K562 (cell line): Measurements from ENCODE around the gene PPHLN1. TPM values are rescaled to one million over a fixed set of nuclear protein-coding genes. Genes with fewer than 3 reads are reported as not detected.
"Not testable (repeated sequence)": the region's sequence is repeated elsewhere in the genome, so short reads cannot be mapped to it uniquely, and the experiment has no call there.

ENCODE experiments used
- ATAC-seq: fragments of 200-7000 bp; cut with Tn5 transposase; 3 replicates; pipeline ENCODE4 v1.9.1; 2020; ENCODE audit warnings: moderate library complexity
- BruUV-seq: library from RNA; stranded (reverse); fragments of 400-500 nt; replicated peaks from 2 replicates; lab custom pipeline; 2021; lab: Mats Ljungman, UMichigan
- CTCF ChIA-PET: fragments of 300-600 bp; formaldehyde crosslinking; extraction: SDS; loops from one replicate; lab custom pipeline; 2021; ENCODE audit warnings: low intra/inter-chr PET ratio; lab: Yijun Ruan, JAX
- POLR2A ChIA-PET: fragments of 300-600, 350-650 bp; sonication (Branson Sonifier 250); formaldehyde crosslinking; extraction: SDS; loops from one replicate; lab custom pipeline; 2021; ENCODE audit warnings: antibody characterized with exemption, inconsistent platforms; lab: Yijun Ruan, JAX
- DNase-seq, 4 experiments: peaks; one replicate each; pipeline versions ENCODE4 v3.0.0 to v3.0.0-alpha.2; 2011 to 2018; ENCODE audit warnings: low spot score in 3 of 4, mixed read lengths in 3 of 4; ENCODE audit errors: extremely low read depth in 1 of 4
- FAIRE-seq: peaks from 2 replicates; lab custom pipeline; 2011; peaks lifted over from hg19 to GRCh38; lab: Jason Lieb, UNC
- H2AFZ ChIP-seq: 2 replicates; pipeline ENCODE4 v1.6.0; 2011; ENCODE audit warnings: low read depth, low read length, control low read depth, inconsistent platforms
- H3K27ac ChIP-seq: fragments of 200-600 bp; 3 replicates; pipeline ENCODE4 v1.8.0; 2011; ENCODE audit warnings: low read depth, mild to moderate bottlenecking, control low read depth, inconsistent platforms, low read length, moderate library complexity, mixed read lengths; ENCODE audit errors: extremely low read depth
- H3K27me3 ChIP-seq, 2 experiments: fragments of 300-600 bp in 1 of 2; 2 replicates in 1 of 2; 3 replicates in 1 of 2; pipeline versions ENCODE4 v1.6.0 to v1.8.0; 2011; ENCODE audit warnings: inconsistent platforms in 2 of 2, low read length in 2 of 2, mild to moderate bottlenecking in 1 of 2, mixed read lengths in 1 of 2, moderate library complexity in 1 of 2; ENCODE audit not compliant: control insufficient read depth in 2 of 2, insufficient read depth in 2 of 2
- H3K36me3 ChIP-seq: fragments of 300-600 bp; 3 replicates; pipeline ENCODE4 v1.8.0; 2011; ENCODE audit warnings: mild to moderate bottlenecking, low read length, inconsistent platforms; ENCODE audit not compliant: control insufficient read depth, insufficient read depth
- H3K4me1 ChIP-seq, 2 experiments: fragments of 200-600 bp in 1 of 2; replicated peaks in 1 of 2; 2 replicates in 1 of 2; 3 replicates in 1 of 2; pipeline versions ENCODE4 v1.5.1 to v1.8.0; 2011; ENCODE audit warnings: inconsistent platforms in 2 of 2, low read length in 2 of 2, mild to moderate bottlenecking in 1 of 2, mixed read lengths in 1 of 2, moderate library complexity in 1 of 2; ENCODE audit not compliant: control insufficient read depth in 2 of 2, insufficient read depth in 2 of 2
- H3K4me2 ChIP-seq: 2 replicates; pipeline ENCODE4 v1.6.1; 2011; ENCODE audit warnings: low read length, control low read depth, inconsistent platforms, mixed read lengths; ENCODE audit not compliant: insufficient read depth
- H3K4me3 ChIP-seq: fragments of 200-600 bp; sonication (generic), shearing (Covaris generic); 2 replicates; pipeline ENCODE4 v1.5.1; 2016; ENCODE audit warnings: control low read depth, inconsistent platforms
- H3K79me2 ChIP-seq: fragments of 200-600 bp; 3 replicates; pipeline ENCODE4 v1.8.0; 2011; ENCODE audit warnings: low read length, inconsistent platforms; ENCODE audit not compliant: control insufficient read depth, insufficient read depth
- H3K9ac ChIP-seq, 2 experiments: 2 replicates each; pipeline versions ENCODE4 v1.6.0 to v1.6.1; 2011; ENCODE audit warnings: low read depth in 2 of 2, low read length in 2 of 2, control low read depth in 1 of 2, inconsistent platforms in 1 of 2, mild to moderate bottlenecking in 1 of 2, mixed read lengths in 1 of 2; ENCODE audit not compliant: insufficient read depth in 1 of 2
- H3K9me1 ChIP-seq: one replicate; pipeline ENCODE4 v1.6.0; 2011; ENCODE audit warnings: inconsistent platforms, mild to moderate bottlenecking, low read length, moderate library complexity; ENCODE audit not compliant: control insufficient read depth, insufficient read depth
- H3K9me3 ChIP-seq: replicated peaks from 2 replicates; pipeline ENCODE4 v1.5.1; 2011; ENCODE audit warnings: low read depth, low read length, inconsistent platforms; ENCODE audit not compliant: control insufficient read depth, insufficient read depth
- H4K20me1 ChIP-seq: replicated peaks from 2 replicates; pipeline ENCODE4 v1.6.1; 2011; ENCODE audit warnings: low read length, inconsistent platforms, mixed read lengths; ENCODE audit not compliant: control insufficient read depth, insufficient read depth
- PHF8 ChIP-seq: fragments of 200-600 bp; sonication (generic); IDR thresholded peaks from 2 replicates; pipeline ENCODE4 v1.6.1; 2012; ENCODE audit warnings: mixed run types, mild to moderate bottlenecking, inconsistent platforms, low read length, moderate library complexity, borderline replicate concordance
- SPI1 ChIP-seq: IDR thresholded peaks from 2 replicates; pipeline ENCODE4 v1.6.1; 2011; ENCODE audit warnings: low read depth, low read length, control low read depth, borderline replicate concordance
- WGBS: fragments of 100-300 bp; shearing (Covaris generic); methylation state at CpG from one replicate; pipeline ENCODE4 v1.1.6; 2016; ENCODE audit warnings: low coverage, mixed read lengths; ENCODE audit not compliant: insufficient coverage; ENCODE audit errors: missing lambda C conversion rate; 5-methylcytosine and 5-hydroxymethylcytosine counted together
- in situ Hi-C: fragments of 300-500 bp; cut with MboI; formaldehyde crosslinking; loops from 4 replicates; pipeline ENCODE4 v1.15.0; 2018; ENCODE audit warnings: inconsistent platforms, mixed read lengths
- intact Hi-C: fragments of 100-400 bp; cut with micrococcal nuclease; formaldehyde crosslinking; loops from 2 replicates; pipeline ENCODE4 v1.14.2; 2022
- polyA plus RNA-seq, 8 experiments: library from polyadenylated mRNA; depleted of rRNA in 4 of 8; stranded (reverse) in 5 of 8; unstranded in 3 of 8; fragments of >200 nt; fragmentation: Nextera tagmentation in 2 of 8; fragmentation: Illumina TruSeq in 1 of 8; extraction: Ambion mirVana in 2 of 8; extraction: Trizol in 1 of 8; gene quantifications; 2 replicates each; pipeline versions ENCODE4 v1.2.1 to v1.2.3, GENCODE V29; 2011 to 2014; ENCODE audit warnings: inconsistent platforms in 1 of 8, missing spikeins in 1 of 8
- total RNA-seq, 7 experiments: library from RNA; depleted of rRNA in 6 of 7; stranded (reverse); fragments of >200 nt in 6 of 7; fragmentation: Illumina TruSeq in 2 of 7; extraction: Trizol in 2 of 7; gene quantifications; 2 replicates each; pipeline versions ENCODE4 v1.2.1 to v1.2.3, GENCODE V29; 2011 to 2021; ENCODE audit warnings: low replicate concordance in 1 of 7

PPHLN1 gene
- total and polyA plus RNA-seq, 9 of the 15 experiments (the other 6 are each of a cell fraction or from before 2014, with no cell fraction given): 66.3 to 112 (median 93.6) TPM

- TF ChIP-seq PHF8: no peak
- TF ChIP-seq, all 486 proteins: peak for 0
Observed at GRCh38 chr12:42327227-42327590, 1.2 kb downstream of the PPHLN1 start (continued).

DNA sequence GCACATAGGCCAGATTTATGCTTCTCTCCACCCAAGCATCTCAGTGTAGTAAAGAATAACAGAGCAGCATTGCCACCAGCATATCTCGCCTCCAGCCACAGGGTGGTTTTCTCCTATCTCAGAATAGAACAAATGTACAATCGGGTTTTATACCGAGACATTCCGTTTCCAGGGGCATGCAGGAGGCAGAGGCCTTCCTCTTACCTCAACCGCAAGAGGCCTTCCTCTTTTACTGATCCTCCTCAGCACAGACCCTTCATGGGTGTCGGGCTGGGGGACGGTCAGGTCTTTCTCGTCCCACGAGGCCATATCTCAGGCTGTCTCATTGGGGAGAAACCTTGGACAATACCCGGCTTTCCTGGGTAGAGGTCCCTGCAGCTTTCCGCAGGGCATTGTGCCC lies 4.1 kb downstream of the PPHLN1 start:
- H3K9me1 ChIP-seq, H3K27me3 ChIP-seq, DNase-seq, POLR2A ChIA-PET, in situ Hi-C loops, H3K4me3 ChIP-seq, H3K27ac ChIP-seq, H3K9ac ChIP-seq: not testable (repeated sequence)
- Histone ChIP-seq H3K4me1 (peaks cover 9 to 13% of the 10 kb centered on the region in 2 experiments), H3K79me2 (peaks cover 93% of the 10 kb centered on the region)
- intact Hi-C loops: loop anchor here (5.0 kb wide), 1 partner anchor 33 kb away; no protein-coding TSS in a partner anchor
- TF ChIP-seq SPI1: peak; percentile 26; the same call in 1 of the 2 replicates
- TF ChIP-seq, all 486 proteins: peak for 1; not testable (repeated sequence) for 485
- H3K9me3 ChIP-seq, H2AFZ ChIP-seq, ATAC-seq, BruUV-seq, FAIRE-seq, CTCF ChIA-PET, H3K4me2 ChIP-seq: not testable (repeated sequence)
- Histone ChIP-seq H3K36me3 (peaks cover 26% of the 10 kb centered on the region; the same call in 2 of the 3 replicates), H4K20me1 (peaks cover 12% of the 10 kb centered on the region; the same call in 1 of the 2 replicates)
- WGBS: 83% methylated on average over 10 of the region's 11 CpGs
